K562 (cell line): ENCODE measurements around the gene PPP1R37.

ENCODE experiments used
- CTCF ChIP-seq, 3 experiments: IDR thresholded peaks in 2 of 3; conservative IDR thresholded peaks in 1 of 3; 2 replicates each; pipeline ENCODE4 v1.5.1; 2011 to 2012; ENCODE audit warnings: low read length in 3 of 3, mild to moderate bottlenecking in 3 of 3, control low read depth in 2 of 3, improper control_type of control experiment in 1 of 3, inconsistent platforms in 1 of 3, low read depth in 1 of 3, mixed read lengths in 1 of 3, moderate library complexity in 1 of 3; ENCODE audit not compliant: insufficient read depth in 2 of 3
- KAT2B ChIP-seq: IDR thresholded peaks from one replicate; pipeline ENCODE4 v1.6.1; 2012; ENCODE audit warnings: low read depth, mild to moderate bottlenecking, control low read depth, inconsistent platforms, low read length, moderate library complexity
- REST ChIP-seq, 2 experiments: fragments of 450-650 bp; formaldehyde crosslinking in 1 of 2; IDR thresholded peaks; 2 replicates each; pipeline versions ENCODE4 v1.4.0 to v1.6.1; 2014 to 2020; ENCODE audit warnings: mild to moderate bottlenecking in 2 of 2, borderline replicate concordance in 1 of 2, low read depth in 1 of 2
- SIN3A ChIP-seq, 2 experiments: fragments of 150-350 bp in 1 of 2; IDR thresholded peaks; 2 replicates each; pipeline ENCODE4 v1.6.1; 2011 to 2016; ENCODE audit warnings: borderline replicate concordance in 2 of 2, low read depth in 2 of 2, low read length in 2 of 2, mild to moderate bottlenecking in 2 of 2, moderate library complexity in 2 of 2; ENCODE audit not compliant: control insufficient read depth in 1 of 2
- ZBTB11 ChIP-seq, 3 experiments: fragments of 200-800 bp in 1 of 3; fragments of 250-450 bp in 1 of 3; fragments of 450-650 bp in 1 of 3; sonication (Bioruptor Pico) in 1 of 3; sonication (Bioruptor generic) in 1 of 3; formaldehyde crosslinking in 1 of 3; IDR thresholded peaks; 2 replicates each; pipeline versions ENCODE4 v1.6.1 to v1.8.0; 2016 to 2022; ENCODE audit warnings: mild to moderate bottlenecking in 2 of 3, missing genetic modification characterization in 2 of 3, missing compliant biosample characterization in 1 of 3, moderate library complexity in 1 of 3
- ZNF23 ChIP-seq: fragments of 250-450 bp; sonication (Bioruptor Pico); IDR thresholded peaks from 2 replicates; pipeline ENCODE4 v1.4.0; 2020; ENCODE audit warnings: mild to moderate bottlenecking

GRCh38 chr19:45123440-45123850, 30.5 kb downstream of the PPP1R37 start:
- TF ChIP-seq CTCF (IDR thresholded peaks at IDR 0.05 in 2 of 3, conservative IDR thresholded peaks at IDR 0.05 in 1 of 3; ENCODE audit: insufficient read depth in 2 of 3, low read depth in 1 of 3, low read length in 3 of 3) (no peak), ZNF23 (CRISPR knock-in tag) (no peak), REST (IDR thresholded peaks at IDR 0.05; ENCODE audit: borderline replicate concordance) (no peak), REST (CRISPR knock-in tag; IDR thresholded peaks at IDR 0.05; ENCODE audit: low read depth) (no peak), KAT2B (no peak), SIN3A (IDR thresholded peaks at IDR 0.05; ENCODE audit: borderline replicate concordance in 2 of 2, control insufficient read depth in 1 of 2, low read depth in 2 of 2, low read length in 2 of 2) (no peak), ZBTB11 (CRISPR knock-in tag; IDR thresholded peaks at IDR 0.05) (no peak)
